Lower leg skin (tissue), 3 donors: Measurements from ENCODE around the gene ZNF618.

Source experiments
- POLR2A ChIP-seq, 2 donors: fragments of 450-650 bp; IDR thresholded peaks; one replicate each; pipeline ENCODE4 v1.6.1; 2016 to 2017; ENCODE audit warnings: antibody characterized with exemption in 2 of 2, mild to moderate bottlenecking in 1 of 2, moderate library complexity in 1 of 2
- TF ChIP-seq, protein P1 (sequence below), 3 donors: fragments of 450-650 bp; IDR thresholded peaks; one replicate each; pipeline ENCODE4 v1.5.1; 2016; ENCODE audit warnings: antibody characterized with exemption in 3 of 3, mild to moderate bottlenecking in 3 of 3, moderate library complexity in 2 of 3

DNA sequence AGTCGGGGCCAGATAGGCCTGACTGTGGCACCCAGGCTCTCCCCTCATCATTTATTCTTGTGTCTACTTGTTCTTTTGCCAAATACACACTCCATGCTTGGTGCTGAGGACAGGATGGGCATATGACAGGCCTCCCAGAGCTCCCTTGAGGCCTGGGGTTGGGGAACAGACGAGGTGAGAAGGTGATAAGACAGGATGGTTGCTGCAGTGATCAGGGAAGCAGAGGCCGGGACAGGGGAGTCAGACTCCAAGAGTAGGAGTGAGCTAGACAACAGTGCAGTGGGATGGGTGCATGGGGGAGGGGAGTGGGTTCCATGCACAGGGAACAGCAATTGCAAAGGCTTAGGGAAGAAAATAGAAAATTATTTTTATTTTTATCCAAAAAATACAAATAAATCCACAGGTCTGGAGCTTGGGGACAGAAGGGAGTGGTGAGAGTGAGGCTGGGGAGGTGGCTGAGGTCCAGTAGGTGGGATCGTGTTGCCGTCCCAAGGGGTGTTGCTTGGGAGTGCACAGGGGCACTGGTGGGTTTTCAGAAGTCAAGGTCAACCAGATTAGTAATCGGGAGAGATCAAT lies 205.4 kb downstream of the ZNF618 start:
- TF ChIP-seq, protein P1, sequence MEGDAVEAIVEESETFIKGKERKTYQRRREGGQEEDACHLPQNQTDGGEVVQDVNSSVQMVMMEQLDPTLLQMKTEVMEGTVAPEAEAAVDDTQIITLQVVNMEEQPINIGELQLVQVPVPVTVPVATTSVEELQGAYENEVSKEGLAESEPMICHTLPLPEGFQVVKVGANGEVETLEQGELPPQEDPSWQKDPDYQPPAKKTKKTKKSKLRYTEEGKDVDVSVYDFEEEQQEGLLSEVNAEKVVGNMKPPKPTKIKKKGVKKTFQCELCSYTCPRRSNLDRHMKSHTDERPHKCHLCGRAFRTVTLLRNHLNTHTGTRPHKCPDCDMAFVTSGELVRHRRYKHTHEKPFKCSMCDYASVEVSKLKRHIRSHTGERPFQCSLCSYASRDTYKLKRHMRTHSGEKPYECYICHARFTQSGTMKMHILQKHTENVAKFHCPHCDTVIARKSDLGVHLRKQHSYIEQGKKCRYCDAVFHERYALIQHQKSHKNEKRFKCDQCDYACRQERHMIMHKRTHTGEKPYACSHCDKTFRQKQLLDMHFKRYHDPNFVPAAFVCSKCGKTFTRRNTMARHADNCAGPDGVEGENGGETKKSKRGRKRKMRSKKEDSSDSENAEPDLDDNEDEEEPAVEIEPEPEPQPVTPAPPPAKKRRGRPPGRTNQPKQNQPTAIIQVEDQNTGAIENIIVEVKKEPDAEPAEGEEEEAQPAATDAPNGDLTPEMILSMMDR (IDR thresholded peaks at IDR 0.05): no peak
- no peak for TF ChIP-seq POLR2A (IDR thresholded peaks at IDR 0.05)
